NCI-H187 (cell line): ENCODE measurements around the gene ZCCHC17.
A peak's percentile ranks its signal among the peaks of the same experiment; 100 is the strongest.
"Not testable (repeated sequence)": the region's sequence is repeated elsewhere in the genome, so short reads cannot be mapped to it uniquely, and the experiment has no call there.

ENCODE experiments used
- DNase-seq, 2 experiments: peaks; one replicate each; lab custom pipeline; 2025; lab: John Stamatoyannopoulos, UW

Gene ZCCHC17

GRCh38 chr1:31296486-31297276 lies at the start of gene ZCCHC17, which contains the start of gene SNRNP40:
Gene ZCCHC17 (plus strand): TSS chr1:31297032. CDS start chr1:31310099, 13,067 bp downstream.
Gene SNRNP40 (minus strand): TSS chr1:31296788. CDS start chr1:31296751, 37 bp downstream.
- peak; percentile 89 to 96 for DNase-seq

- no peak for DNase-seq
Observed at GRCh38 chr1:31248276-31248675, 48.6 kb upstream of the ZCCHC17 start.

GRCh38 chr1:31249854-31250253 lies 47.0 kb upstream of the ZCCHC17 start:
- DNase-seq: no peak

GRCh38 chr1:31257213-31257612 lies 39.6 kb upstream of the ZCCHC17 start:
- DNase-seq: no peak

- no peak for DNase-seq
Observed at GRCh38 chr1:31258581-31258980, 38.3 kb upstream of the ZCCHC17 start.

GRCh38 chr1:31259746-31260145 lies 37.1 kb upstream of the ZCCHC17 start:
- no peak for DNase-seq

- no peak for DNase-seq
Observed at GRCh38 chr1:31261916-31262315, 34.9 kb upstream of the ZCCHC17 start.

GRCh38 chr1:31262393-31262792 lies 34.4 kb upstream of the ZCCHC17 start:
- not testable (repeated sequence) for DNase-seq

GRCh38 chr1:31263408-31263807 lies 33.4 kb upstream of the ZCCHC17 start:
- no peak for DNase-seq

GRCh38 chr1:31264790-31265386 lies 31.9 kb upstream of the ZCCHC17 start:
- no peak for DNase-seq

- no peak for DNase-seq
Observed at GRCh38 chr1:31266547-31266946, 30.3 kb upstream of the ZCCHC17 start.

- DNase-seq: no peak
Observed at GRCh38 chr1:31272369-31272768, 24.5 kb upstream of the ZCCHC17 start.

GRCh38 chr1:31273619-31274018 lies 23.2 kb upstream of the ZCCHC17 start:
- no peak for DNase-seq

GRCh38 chr1:31282426-31282825 lies 14.4 kb upstream of the ZCCHC17 start:
- DNase-seq: not testable (repeated sequence)

- DNase-seq: not testable (repeated sequence)
Observed at GRCh38 chr1:31287791-31288190, 9.0 kb upstream of the ZCCHC17 start.

GRCh38 chr1:31289021-31289420 lies 7.8 kb upstream of the ZCCHC17 start:
- no peak for DNase-seq

- no peak for DNase-seq
Observed at GRCh38 chr1:31295874-31296485, 852 bp upstream of the ZCCHC17 start.

- DNase-seq: no peak
Observed at GRCh38 chr1:31297277-31298247, 730 bp downstream of the ZCCHC17 start.

GRCh38 chr1:31299365-31299764 lies 2.5 kb downstream of the ZCCHC17 start:
- DNase-seq: no peak

- DNase-seq: no peak
Observed at GRCh38 chr1:31300193-31300592, 3.4 kb downstream of the ZCCHC17 start.

- DNase-seq: no peak
Observed at GRCh38 chr1:31302709-31303441, 6.0 kb downstream of the ZCCHC17 start.
